NCI-H2196 (cell line): ENCODE measurements around the gene ACTL8.

ENCODE experiments used
- DNase-seq: peaks from one replicate; lab custom pipeline; 2025; ENCODE audit not compliant: unreplicated experiment; lab: John Stamatoyannopoulos, UW

ACTL8 gene

DNA sequence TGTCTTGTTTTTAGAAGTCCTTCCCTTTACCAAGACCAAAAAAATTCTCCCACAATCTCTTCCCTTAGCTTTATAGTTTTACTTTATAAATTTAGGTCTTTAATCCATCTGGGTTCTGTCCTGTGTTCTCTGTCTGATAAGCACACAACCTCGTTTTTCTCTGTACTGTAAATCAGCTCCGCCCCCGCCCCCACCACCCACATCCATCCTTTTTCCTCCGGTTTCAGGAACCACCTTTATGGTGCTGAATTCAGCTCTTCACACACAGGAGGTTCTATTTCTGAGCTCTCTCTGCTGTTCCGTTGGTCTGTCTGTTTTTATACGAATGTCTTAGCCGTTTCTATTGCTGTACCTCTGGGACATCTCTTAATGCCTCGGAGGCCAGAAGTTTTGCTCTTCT lies 44.5 kb downstream of the ACTL8 start:
- no peak for DNase-seq

DNA sequence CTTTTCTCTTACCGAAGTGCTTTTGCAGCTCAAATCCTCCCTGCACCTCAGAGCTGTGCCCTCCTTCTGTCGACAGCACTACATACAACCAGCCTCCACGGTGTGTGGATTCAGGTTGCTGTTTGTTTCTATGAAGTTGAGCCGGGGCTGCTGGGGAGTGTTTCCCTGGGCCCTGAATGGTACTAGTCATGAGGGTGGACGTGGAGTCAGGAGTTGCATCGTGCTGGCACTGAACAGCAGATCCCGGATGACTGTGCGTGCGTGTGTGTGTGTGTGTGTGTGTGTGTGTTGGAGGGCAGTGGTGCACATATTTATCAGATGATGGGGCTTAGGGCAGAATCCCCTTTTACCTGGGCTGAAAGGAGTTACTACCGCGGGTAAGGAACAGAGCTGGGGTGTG lies 47.0 kb downstream of the ACTL8 start:
- no peak for DNase-seq

DNA sequence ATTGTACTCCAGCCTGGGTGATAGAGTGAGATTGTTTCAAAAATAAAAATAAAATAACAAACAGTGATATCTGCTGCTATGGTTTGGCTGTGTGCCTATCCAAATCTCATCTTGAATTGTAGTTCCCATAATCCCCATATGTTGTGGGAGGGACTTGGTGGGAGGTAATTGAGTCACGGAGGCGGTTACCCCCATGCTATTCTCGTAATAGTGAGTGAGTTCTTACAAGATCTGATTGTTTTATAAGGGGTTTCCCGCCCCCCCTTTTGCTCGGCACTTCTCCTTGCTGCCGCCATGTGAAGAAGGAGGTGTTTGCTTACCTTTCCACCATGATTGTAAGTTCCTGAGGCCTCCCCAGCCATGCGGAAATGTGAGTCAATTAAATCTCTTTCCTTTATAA lies 47.8 kb downstream of the ACTL8 start:
- no peak for DNase-seq

- no peak for DNase-seq
Observed at GRCh38 chr1:17805869-17806684, 50.9 kb downstream of the ACTL8 start.

DNA sequence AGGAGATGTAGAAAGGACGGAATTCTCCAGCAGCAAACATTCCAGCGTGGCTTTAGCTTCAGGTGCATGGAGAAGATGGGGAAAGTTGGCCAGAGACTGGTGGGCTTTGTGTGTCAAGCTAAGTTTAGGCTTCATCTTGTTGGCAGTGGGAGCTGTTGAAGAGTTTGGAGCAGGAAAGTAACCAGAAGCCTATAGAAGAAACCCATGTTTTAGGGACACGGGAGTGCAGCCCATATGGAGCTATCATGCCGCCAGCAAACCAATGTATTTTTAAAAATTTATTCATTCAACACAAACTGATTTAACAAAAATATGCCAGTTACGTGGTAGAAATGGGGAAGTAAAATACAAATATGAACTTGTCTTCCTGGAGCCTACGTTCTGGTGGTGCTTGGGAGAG lies 53.7 kb downstream of the ACTL8 start:
- no peak for DNase-seq

- DNase-seq: no peak
Observed at GRCh38 chr1:17810668-17811067, 55.5 kb downstream of the ACTL8 start.

DNA sequence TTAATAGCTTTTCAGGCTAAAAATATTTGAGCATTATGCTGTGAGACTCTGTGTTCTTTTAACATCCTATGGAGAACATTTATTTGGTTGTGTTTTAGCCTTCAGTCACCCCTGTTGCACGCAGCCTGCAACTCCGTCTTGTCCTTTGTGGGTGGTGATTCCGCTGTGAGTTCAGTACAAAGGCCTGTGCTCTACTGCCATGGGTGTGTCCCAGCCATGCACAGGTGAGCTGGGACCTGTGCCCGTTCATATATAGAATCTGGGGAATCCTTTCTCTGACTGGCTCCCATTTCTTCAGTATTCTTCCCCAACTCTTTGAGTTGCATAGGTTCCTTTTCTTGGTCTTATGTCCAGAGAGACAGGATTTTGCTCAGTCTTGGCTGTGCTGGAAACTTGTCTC lies 61.4 kb downstream of the ACTL8 start:
- no peak for DNase-seq

DNA sequence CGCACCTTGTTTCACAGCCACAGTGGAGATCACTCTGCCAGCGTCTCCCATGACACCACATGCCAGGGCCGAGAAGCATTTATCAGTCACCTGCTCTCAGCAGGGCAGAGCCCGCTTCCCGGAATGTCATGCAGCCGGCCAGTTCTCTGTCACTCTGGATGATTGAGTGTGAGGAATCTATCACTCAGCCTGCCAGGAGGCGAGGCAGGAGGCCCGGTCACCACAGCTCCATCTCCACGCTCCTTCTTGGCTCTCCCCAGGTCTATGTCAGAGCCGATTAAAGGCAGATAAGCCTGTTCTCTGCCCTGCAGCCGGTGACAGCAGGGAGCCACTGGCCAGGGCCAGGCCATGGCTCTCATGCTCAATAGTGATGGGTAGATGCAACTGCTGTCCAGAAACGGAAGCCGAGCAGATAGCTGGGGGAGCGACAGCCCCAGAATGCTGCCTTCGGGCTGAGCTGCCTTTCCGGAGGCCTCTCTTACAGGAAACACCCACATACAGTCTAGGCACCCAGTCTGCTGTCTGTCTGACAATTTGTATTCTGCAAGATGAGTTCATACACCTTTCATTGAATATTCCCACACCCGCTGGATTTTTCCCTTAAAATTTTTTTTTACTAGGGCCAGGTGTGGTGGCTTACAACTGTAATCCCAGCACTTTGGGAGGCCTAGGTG lies 64.1 kb downstream of the ACTL8 start:
- no peak for DNase-seq

- DNase-seq: no peak
Observed at GRCh38 chr1:17820198-17820597, 65.1 kb downstream of the ACTL8 start.

DNA sequence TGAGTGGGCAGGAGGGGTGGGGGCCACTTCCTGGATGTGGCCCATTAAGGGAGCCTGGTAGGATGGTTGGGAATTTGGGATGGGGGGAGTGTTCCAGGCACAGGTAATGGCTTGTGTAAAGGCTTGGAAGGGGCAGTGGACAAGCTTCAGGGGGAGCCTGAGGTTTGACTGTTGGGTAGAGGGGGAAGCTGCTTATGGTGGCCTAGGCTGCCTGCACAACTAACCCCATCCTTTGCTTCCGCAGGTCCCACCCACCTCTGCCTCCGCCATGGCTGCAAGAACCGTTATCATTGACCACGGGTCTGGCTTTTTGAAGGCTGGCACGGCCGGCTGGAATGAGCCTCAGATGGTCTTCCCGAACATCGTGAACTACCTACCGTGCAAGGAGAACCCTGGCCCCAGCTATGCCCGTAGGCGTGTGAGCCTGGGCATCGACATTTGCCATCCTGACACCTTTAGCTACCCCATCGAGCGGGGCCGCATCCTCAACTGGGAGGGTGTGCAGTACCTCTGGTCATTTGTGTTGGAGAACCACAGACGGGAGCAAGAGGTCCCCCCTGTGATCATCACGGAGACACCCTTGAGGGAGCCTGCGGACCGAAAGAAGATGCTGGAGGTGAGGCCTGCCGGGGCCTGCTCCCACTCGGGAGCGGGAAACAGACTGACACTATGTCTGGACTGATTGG lies 67.8 kb downstream of the ACTL8 start:
- DNase-seq: no peak

GRCh38 chr1:17825273-17826164 lies 70.4 kb downstream of the ACTL8 start:
- no peak for DNase-seq

DNA sequence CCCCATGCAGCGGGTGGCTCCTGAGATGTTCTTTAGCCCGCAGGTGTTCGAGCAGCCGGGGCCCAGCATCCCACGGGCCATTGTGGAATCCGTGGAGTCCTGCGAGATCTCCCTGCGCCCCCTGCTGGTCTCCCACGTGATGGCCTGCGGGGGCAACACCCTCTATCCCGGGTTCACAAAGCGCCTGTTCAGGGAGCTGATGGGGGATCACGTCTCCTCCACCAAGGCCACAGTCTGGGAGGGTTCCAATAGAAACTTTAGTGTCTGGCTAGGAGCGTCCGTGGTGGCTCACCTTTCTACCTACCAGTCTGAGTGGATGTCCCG lies 71.0 kb downstream of the ACTL8 start:
- no peak for DNase-seq

DNA sequence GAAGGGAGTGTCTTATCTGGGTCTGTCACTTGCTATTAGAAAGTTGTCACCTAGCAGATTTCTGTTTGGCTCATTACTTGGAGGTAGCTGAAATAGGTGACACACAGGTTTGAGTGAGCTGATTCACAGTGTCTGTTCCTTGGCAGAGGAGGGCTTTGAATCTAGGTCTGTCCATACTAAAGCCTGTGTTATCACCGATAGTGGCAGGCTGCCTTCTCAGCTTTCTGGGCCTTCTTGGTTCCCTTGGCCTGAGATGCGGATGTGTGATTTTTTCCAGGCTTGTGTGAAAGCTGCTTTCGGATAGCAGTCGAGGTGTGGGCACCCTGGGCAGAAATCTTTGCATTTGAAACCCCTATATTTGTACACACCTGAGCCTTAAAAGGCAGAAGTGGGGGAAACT lies 73.9 kb downstream of the ACTL8 start:
- no peak for DNase-seq

DNA sequence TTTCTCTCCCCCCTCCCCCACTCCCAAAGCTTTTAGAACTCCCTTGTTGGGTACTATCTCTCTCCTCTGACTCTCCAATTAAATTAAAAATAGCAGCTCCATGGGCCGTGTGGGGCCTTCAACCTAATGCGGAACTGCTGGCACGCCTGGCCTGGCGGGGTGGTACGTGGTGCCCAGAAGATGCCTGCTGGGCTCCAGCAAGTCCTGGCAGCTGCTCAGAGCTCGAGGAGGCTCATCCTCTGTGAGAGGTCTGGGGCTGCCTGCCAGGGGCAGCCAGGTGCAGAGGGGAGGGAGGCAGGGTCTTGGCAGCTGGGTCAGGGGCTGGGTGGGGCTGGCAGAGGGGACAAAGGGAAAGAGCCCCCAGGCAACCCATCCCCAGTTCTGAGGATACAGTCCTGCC lies 74.4 kb downstream of the ACTL8 start:
- DNase-seq: peak; percentile 75

GRCh38 chr1:17831597-17831996 lies 76.5 kb downstream of the ACTL8 start:
- DNase-seq: no peak

- no peak for DNase-seq
Observed at GRCh38 chr1:17833661-17834501, 78.7 kb downstream of the ACTL8 start.

GRCh38 chr1:17834561-17835100 lies 79.5 kb downstream of the ACTL8 start:
- no peak for DNase-seq

- DNase-seq: no peak
Observed at GRCh38 chr1:17837233-17838030, 82.3 kb downstream of the ACTL8 start.

DNA sequence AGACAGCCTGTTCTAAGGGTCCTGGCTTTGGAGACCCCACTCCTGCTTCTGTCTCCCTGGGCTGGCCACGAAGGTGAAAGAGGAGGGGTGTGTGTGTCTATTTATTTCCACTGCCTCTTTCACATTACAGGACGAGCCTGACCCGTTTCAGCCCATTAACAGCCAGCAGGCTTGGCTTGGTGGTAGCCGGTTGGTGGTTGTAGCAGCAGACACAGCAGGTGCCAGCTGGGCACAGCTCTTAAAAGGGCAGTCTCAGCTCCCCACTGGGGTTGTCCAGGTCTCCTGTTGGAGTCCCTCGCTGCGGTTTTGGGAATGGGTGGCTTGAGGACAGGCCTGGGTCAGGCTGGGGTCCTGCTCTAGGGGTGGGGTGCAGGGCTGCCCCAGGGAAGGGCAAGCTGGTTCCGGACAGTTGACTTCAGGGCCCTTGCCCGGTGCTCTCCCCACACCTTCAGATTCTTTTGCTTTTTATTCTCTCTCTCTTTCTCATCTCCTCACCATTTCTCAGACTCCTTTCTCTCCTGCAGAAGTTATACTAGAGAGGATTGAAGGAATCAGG lies 84.6 kb downstream of the ACTL8 start:
- no peak for DNase-seq
